GM12801 (cell line): Measurements from ENCODE around the gene TNRC6C.

ENCODE experiments used
- CTCF ChIP-seq: IDR thresholded peaks from one replicate; pipeline ENCODE4 v1.5.1; 2011; ENCODE audit warnings: control low read depth; ENCODE audit not compliant: insufficient read length; ENCODE audit errors: extremely low read depth

TNRC6C gene

GRCh38 chr17:77961741-77962140 is 3.2 kb downstream of the TNRC6C start:
- TF ChIP-seq CTCF, result no peak

GRCh38 chr17:77962348-77962747 is 3.8 kb downstream of the TNRC6C start:
- no peak for TF ChIP-seq CTCF

GRCh38 chr17:77963441-77963840 is 4.9 kb downstream of the TNRC6C start:
- TF ChIP-seq CTCF, result no peak

- no peak for TF ChIP-seq CTCF
Measured at GRCh38 chr17:77965352-77965751, 6.8 kb downstream of the TNRC6C start.

- TF ChIP-seq CTCF, result no peak
Measured at GRCh38 chr17:77966476-77966875, 8.0 kb downstream of the TNRC6C start.

- TF ChIP-seq CTCF, result no peak
Measured at GRCh38 chr17:77968788-77969187, 10.3 kb downstream of the TNRC6C start.

GRCh38 chr17:77973953-77974352 is 15.4 kb downstream of the TNRC6C start:
- TF ChIP-seq CTCF, result no peak

- no peak for TF ChIP-seq CTCF
Measured at GRCh38 chr17:77974396-77974795, 15.9 kb downstream of the TNRC6C start.
